DMS 273 treated with DMSO at 0.1 percent for 48 hours (cell line): ENCODE measurements around the gene ITLN1.
"Not testable (repeated sequence)": the region's sequence is repeated elsewhere in the genome, so short reads cannot be mapped to it uniquely, and the experiment has no call there.

Source experiments
- DNase-seq: peaks from one replicate; lab custom pipeline; 2025; lab: John Stamatoyannopoulos, UW

Gene ITLN1

DNA sequence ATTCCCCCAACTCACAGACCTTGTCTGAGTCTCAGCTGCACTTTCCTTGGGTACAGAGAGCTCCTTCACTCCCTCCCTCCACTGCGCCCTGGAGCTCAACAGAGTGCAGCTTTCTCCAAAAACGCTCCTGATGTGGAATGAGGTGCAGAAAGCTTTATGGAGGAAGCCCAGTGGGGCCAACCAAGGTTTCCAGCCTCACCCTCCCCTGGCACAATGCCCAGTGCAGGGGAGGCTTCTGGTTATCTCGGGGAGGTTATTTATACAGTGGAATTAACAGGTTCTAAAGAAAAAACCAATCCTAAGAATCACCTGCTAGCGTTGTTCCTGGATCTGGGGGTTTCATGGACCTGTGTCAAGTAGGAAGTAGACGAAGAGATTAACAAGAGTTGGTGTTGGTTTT, at the start of gene ITLN1:
ITLN1 (minus strand) TSS at position 139 of the 400 bp plus-strand sequence. CDS start 303 bp downstream, outside the sequence.
- no peak for DNase-seq

DNA sequence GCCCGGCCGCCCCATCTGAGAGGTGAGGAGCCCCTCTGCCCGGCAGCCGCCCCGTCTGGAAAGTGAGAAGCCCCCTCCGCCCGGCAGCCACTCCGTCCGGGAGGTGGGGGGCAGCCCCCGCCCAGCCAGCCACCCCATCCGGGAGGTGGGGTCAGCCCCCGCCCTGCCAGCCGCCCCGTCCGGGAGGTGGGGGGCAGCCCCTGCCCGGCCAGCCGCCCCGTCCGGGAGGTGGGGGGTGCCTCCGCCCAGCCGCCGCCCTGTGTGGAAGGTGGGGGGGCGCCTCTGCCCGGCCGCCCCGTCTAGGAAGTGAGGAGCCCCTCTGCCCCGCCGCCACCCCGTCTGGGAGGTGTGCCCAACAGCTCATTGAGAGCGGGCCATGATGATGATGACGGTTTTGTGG, 48.3 kb upstream of the ITLN1 start:
- DNase-seq, result not testable (repeated sequence)

- DNase-seq, result peak; percentile 11
Observed at GRCh38 chr1:160925652-160926244, 40.8 kb upstream of the ITLN1 start.

DNA sequence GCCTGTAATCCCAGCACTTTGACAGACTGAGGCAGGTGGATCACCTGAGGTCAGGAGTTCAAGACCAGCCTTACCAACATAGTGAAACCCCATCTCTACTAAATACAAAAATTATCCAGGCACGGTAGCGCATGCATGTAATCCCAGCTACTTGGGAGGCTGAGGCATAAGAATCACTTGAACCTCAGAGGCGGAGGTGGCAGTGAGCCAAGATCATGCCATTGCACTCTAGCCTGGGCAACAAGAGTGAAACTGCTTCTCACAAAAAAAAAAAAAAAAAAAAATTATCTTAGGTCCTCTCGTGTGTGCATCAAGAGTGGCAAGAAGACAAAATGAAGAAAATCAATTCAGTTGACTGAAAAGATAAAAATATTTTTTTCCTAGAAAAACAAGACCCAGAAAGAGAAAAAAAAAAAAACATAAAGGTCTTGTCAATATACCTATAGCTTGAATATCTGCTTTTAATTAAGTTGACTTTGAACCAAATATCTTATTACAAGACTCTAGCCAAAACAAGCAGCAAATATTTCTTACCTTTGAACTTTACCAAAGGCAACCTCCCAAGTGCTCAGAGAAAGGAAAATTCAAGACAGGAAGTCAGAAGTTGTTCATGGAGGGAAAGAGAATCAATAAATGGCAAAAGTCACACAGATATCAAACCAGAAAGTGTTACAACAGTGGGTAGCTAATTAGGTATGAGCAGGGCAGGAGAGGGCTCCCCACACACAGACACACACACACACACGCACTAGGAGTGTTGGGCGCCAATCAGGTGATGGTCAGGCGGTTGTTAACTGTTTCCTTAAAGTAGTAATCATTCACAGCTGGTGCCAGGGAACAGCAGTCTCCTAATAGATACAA, 40.0 kb upstream of the ITLN1 start:
- DNase-seq, result no peak

DNA sequence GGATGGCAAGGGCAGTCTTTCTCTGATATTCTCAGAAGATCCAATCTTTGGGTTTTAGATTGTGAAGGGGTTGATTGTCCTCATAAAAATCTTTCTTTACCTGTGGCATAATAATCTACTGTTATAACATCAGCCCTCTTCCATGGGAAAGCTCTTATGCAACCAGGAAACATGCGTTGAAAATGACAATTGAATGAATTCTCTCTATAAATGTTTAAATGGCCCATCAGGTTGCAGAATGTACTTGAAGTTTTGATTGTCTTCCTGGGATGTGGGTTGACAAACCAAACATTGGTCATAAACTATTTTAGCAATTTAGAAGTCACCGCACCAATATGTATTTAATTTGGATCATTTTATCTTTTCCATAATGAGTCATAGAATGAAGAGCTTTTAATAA, 31.7 kb upstream of the ITLN1 start:
- DNase-seq, result no peak

DNA sequence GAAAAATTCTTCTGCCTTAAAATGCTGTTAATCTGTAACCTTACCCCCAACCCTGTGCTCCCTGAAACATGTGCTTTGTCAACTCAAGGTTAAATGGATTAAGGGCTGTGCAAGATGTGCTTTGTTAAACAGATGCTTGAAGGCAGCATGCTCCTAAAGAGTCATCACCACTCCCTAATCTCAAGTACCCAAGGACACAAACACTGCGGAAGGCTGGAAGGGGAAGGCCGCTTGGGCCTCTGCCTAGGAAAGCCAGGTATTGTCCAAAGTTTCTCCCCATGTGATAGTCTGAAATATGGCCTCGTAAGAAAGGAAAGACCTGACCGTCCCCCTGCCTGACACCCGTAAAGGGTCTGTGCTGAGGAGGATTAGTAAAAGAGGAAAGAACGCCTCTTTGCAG, 28.2 kb upstream of the ITLN1 start:
- DNase-seq, result not testable (repeated sequence)

DNA sequence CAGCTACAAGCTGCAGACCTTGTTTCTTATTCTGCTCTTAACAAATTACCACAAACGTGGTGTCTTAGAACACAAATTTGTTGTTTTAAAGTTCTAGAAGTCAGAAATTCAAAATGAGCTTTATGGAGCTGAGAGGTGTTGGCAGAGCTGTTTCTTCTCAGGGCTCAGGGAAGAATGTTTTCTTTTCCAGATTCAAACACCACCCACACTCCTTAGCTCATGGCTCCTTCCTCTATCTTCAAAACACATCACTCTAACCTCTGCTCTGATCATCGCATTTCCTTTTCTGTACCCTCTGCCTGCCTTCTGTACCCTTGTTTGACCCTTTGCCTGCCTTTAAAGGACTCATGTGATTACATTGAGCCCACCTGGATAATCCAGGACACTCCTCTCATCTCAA, 26.9 kb upstream of the ITLN1 start:
- DNase-seq, result no peak

DNA sequence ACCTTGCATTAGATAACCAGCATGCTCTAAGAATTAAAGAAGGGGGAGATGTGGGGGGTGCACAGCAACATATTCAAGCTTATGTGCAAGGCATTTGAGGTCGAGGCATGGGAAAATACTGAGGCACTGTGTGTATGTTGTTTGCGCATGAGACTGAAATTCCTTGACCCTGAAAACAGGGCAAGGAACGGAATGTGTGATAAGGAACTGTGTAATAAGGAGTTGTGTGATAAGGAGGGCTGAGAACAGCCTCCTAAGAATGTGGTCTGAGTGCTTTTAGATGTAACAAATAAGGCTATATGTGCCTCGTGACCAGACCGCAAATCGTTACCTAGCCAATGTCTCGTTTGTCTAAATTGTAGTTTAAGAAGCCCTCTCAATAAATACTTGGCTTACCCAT, 26.5 kb upstream of the ITLN1 start:
- DNase-seq, result no peak

GRCh38 chr1:160910170-160910750, 25.3 kb upstream of the ITLN1 start:
- DNase-seq, result no peak

DNA sequence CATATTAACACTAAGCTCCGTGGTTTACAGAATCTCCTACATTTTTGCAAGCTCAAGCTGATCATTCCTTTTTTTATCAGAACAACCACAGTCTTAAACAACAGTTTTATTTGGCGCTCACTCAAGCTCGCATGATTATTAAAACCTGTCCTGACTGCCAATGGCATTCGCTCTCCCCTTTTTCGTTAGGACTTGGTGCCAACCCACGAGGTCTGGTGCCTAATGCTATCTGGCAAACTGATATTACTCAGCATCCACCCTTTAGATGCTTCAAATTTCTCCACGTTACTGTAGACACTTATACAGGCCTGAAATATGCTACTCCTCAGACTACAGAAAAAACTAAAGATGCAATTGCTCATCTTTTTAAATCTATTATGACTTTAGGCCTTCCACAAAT, 23.0 kb upstream of the ITLN1 start:
- no peak for DNase-seq

- DNase-seq, result no peak
Observed at GRCh38 chr1:160905617-160905989, 20.6 kb upstream of the ITLN1 start.

DNA sequence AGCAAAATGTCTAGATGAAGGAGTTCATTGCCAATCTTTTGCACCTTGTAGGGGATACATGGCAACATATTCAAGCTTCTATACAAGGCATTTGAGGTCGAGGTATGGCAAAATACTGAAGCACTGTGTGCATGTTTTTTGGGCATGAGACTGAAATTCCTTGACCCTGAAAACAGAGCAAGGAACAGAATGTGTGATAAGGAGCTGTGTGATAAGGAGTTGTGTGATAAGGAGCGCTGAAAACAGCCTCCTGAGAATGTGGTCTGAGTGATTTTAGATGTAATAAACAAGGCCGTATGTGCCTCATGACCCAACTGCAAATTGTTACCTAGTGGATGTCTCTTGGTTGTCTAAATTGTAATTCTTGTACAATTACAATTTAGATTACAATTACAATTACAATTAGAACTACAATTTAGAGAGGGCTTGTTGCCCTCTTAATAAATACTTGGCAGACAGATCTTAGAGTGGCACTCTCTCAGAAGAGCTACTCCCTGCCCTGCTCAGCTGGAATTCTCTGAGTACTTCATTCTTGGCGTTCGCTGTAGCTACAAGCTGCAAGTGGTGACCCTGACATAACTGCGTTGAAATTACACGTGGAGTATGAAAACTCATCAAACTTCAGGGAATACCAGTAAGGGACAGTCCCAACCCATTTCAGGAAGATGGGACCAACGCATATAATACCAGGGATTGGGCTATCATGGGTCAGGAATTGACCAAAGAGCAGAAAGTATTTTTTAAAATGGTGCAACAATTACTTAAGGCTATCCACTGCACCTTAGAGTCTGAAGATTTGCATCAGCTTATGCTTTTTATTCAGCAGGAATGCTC, 20.0 kb upstream of the ITLN1 start:
- no peak for DNase-seq

- not testable (repeated sequence) for DNase-seq
Observed at GRCh38 chr1:160902251-160902650, 17.3 kb upstream of the ITLN1 start.

GRCh38 chr1:160901768-160902167, 16.8 kb upstream of the ITLN1 start:
- no peak for DNase-seq

GRCh38 chr1:160900683-160901082, 15.7 kb upstream of the ITLN1 start:
- not testable (repeated sequence) for DNase-seq

- not testable (repeated sequence) for DNase-seq
Observed at GRCh38 chr1:160894368-160895135, 9.6 kb upstream of the ITLN1 start.

GRCh38 chr1:160891474-160891873, 6.5 kb upstream of the ITLN1 start:
- no peak for DNase-seq

- no peak for DNase-seq
Observed at GRCh38 chr1:160888926-160889325, 3.9 kb upstream of the ITLN1 start.

GRCh38 chr1:160887071-160887470, 2.1 kb upstream of the ITLN1 start:
- DNase-seq, result no peak

DNA sequence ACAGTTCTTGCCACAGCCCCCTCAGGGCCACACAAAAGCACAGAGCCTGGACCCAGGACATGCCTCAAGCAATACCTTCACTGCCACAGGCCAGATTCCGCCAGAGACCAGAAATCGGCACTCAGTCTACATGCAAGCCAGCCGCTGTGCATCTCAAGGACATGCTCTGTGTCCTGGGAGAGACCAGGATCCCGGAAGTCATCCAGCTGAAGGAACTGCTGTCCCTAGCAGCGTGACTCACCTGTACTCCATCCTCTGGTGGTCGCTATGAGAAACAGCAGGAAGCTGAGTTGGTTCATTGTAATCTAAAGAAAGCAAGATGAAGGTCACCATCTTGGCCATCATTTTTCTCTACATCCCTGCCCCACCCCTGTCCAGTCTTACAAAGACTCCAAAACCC, 401 bp downstream of the ITLN1 start:
- no peak for DNase-seq
